ENCODE data around the gene SRSF5.

DNA sequence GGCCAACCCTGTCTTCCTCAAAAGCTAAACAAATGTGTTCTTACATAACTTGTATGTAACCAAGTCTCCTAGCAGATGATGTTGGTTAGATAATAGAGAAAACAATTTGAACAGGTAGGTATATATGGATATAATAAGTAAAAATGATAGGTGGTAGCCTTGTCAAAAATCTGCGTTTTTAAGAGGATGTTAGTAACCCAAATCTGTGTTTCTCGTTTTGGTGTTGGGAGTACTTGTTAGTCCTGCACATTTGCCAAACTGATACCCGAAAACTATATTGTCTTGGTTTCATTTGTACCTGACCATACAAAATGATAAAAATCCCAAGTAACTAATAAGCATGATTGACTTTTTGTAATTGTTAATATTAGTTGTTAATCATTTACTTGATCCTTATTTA, 8.1 kb downstream of the SRSF5 start:
- TF ChIP-seq, protein P1, sequence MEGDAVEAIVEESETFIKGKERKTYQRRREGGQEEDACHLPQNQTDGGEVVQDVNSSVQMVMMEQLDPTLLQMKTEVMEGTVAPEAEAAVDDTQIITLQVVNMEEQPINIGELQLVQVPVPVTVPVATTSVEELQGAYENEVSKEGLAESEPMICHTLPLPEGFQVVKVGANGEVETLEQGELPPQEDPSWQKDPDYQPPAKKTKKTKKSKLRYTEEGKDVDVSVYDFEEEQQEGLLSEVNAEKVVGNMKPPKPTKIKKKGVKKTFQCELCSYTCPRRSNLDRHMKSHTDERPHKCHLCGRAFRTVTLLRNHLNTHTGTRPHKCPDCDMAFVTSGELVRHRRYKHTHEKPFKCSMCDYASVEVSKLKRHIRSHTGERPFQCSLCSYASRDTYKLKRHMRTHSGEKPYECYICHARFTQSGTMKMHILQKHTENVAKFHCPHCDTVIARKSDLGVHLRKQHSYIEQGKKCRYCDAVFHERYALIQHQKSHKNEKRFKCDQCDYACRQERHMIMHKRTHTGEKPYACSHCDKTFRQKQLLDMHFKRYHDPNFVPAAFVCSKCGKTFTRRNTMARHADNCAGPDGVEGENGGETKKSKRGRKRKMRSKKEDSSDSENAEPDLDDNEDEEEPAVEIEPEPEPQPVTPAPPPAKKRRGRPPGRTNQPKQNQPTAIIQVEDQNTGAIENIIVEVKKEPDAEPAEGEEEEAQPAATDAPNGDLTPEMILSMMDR (IDR thresholded peaks at IDR 0.05) = no peak
- no peak for TF ChIP-seq EZH2 (IDR thresholded peaks at IDR 0.05; ENCODE audit: borderline replicate concordance, insufficient read depth, low read depth, low read length, poor library complexity, severe bottlenecking)
